Smooth muscle cell (in vitro differentiated cells): ENCODE data around the gene HOXD4. TPM values are rescaled to one million over a fixed set of nuclear protein-coding genes. Genes with fewer than 3 reads are reported as not detected.

Experiments
- DNase-seq: peaks from one replicate; lab custom pipeline; 2025; ENCODE audit not compliant: unreplicated experiment; lab: John Stamatoyannopoulos, UW
- H2AFZ ChIP-seq: fragments of 200-600 bp; sonication (generic); 2 replicates; pipeline ENCODE4 v1.6.0; 2016; ENCODE audit warnings: antibody characterized with exemption, low read depth, mild to moderate bottlenecking
- H3F3A ChIP-seq: fragments of 200-600 bp; sonication (generic); 2 replicates; pipeline ENCODE4 v1.6.0; 2017; ENCODE audit warnings: antibody characterized with exemption, low read depth
- H3K27ac ChIP-seq: fragments of 200-600 bp; sonication (generic); 2 replicates; pipeline ENCODE4 v1.5.1; 2016; ENCODE audit warnings: low read depth, mild to moderate bottlenecking
- H3K27me3 ChIP-seq: fragments of 200-600 bp; sonication (generic); 2 replicates; pipeline ENCODE4 v1.6.1; 2016; ENCODE audit warnings: low read depth, mild to moderate bottlenecking
- H3K36me3 ChIP-seq: fragments of 200-600 bp; sonication (generic); 2 replicates; pipeline ENCODE4 v1.5.1; 2016; ENCODE audit warnings: low read depth
- H3K4me1 ChIP-seq: fragments of 200-600 bp; sonication (generic); 2 replicates; pipeline ENCODE4 v1.5.1; 2016; ENCODE audit warnings: low read depth
- H3K4me2 ChIP-seq: fragments of 200-600 bp; sonication (generic); 2 replicates; pipeline ENCODE4 v1.6.0; 2016; ENCODE audit warnings: mild to moderate bottlenecking
- H3K4me3 ChIP-seq: fragments of 200-600 bp; sonication (generic); 2 replicates; pipeline ENCODE4 v1.5.1; 2016; ENCODE audit warnings: mild to moderate bottlenecking
- H3K79me2 ChIP-seq: fragments of 200-600 bp; sonication (generic); 2 replicates; pipeline ENCODE4 v1.6.0; 2016; ENCODE audit warnings: low read depth, mild to moderate bottlenecking
- H3K9ac ChIP-seq: fragments of 200-600 bp; sonication (generic); 2 replicates; pipeline ENCODE4 v1.6.0; 2016; ENCODE audit warnings: low read depth
- H3K9me3 ChIP-seq: fragments of 200-600 bp; sonication (generic); replicated peaks from 2 replicates; pipeline ENCODE4 v1.5.1; 2016; ENCODE audit warnings: low read depth
- H4K20me1 ChIP-seq: fragments of 200-600 bp; sonication (generic); 2 replicates; pipeline ENCODE4 v1.6.0; 2016; ENCODE audit warnings: low read depth
- CTCF ChIP-seq: fragments of 200-600 bp; sonication (generic); IDR thresholded peaks from 2 replicates; pipeline ENCODE4 v1.5.1; 2017; ENCODE audit warnings: borderline replicate concordance, mild to moderate bottlenecking, antibody characterized with exemption; ENCODE audit not compliant: insufficient read depth, poor library complexity, severe bottlenecking
- WGBS: methylation state at CpG from one replicate; pipeline ENCODE4 v1.1.7; 2016; ENCODE audit warnings: low lambda C conversion rate; 5-methylcytosine and 5-hydroxymethylcytosine counted together
- polyA plus RNA-seq: library from polyadenylated mRNA; unstranded; fragments of >200 nt; fragmentation: Nextera tagmentation; extraction: Ambion mirVana; gene quantifications from 2 replicates; pipeline ENCODE4 v1.2.1, GENCODE V29; 2016
- total RNA-seq: library from RNA; depleted of rRNA; stranded (reverse); fragments of >200 nt; gene quantifications from 2 replicates; pipeline ENCODE4 v1.2.3, GENCODE V29; 2014

Gene HOXD4
- total and polyA plus RNA-seq, 2 experiments from 2014 or later, result not detected

- TF ChIP-seq CTCF, result no peak
- no peak for DNase-seq
These were observed 41.7 kb downstream of the HOXD4 start for GRCh38 chr2:176193048-176193447.

GRCh38 chr2:176199902-176200301 is 48.6 kb downstream of the HOXD4 start:
- Histone ChIP-seq H3K9me3 (no peaks in the 10 kb centered on the region), H3K4me2 (no peak overlapping the region), H3K4me3 (no peak overlapping the region), H3K79me2 (no peaks in the 10 kb centered on the region), H3K4me1 (no peaks in the 10 kb centered on the region), H4K20me1 (no peaks in the 10 kb centered on the region), H3K27ac (no peak overlapping the region), H3K9ac (no peak overlapping the region), H3F3A (no peaks in the 10 kb centered on the region), H2AFZ (no peak overlapping the region), H3K27me3 (peaks cover 52% of the 10 kb centered on the region), H3K36me3 (no peaks in the 10 kb centered on the region)
- TF ChIP-seq CTCF, result no peak
- no peak for DNase-seq

More at GRCh38 chr2:176193048-176193447, 41.7 kb downstream of the HOXD4 start:
- WGBS, result 46% methylated on average over 1 of the region's 1 CpG
- Histone ChIP-seq H3K9me3 (no peaks in the 10 kb centered on the region), H3K4me3 (no peak overlapping the region), H3K27me3 (peaks cover 93% of the 10 kb centered on the region), H3K27ac (no peak overlapping the region), H3K4me2 (no peak overlapping the region), H3K36me3 (no peaks in the 10 kb centered on the region), H3K4me1 (peaks cover 8% of the 10 kb centered on the region), H2AFZ (no peak overlapping the region), H3K9ac (no peak overlapping the region), H4K20me1 (no peaks in the 10 kb centered on the region), H3K79me2 (no peaks in the 10 kb centered on the region), H3F3A (no peaks in the 10 kb centered on the region)

GRCh38 chr2:176200971-176201370 is 49.6 kb downstream of the HOXD4 start:
- no peaks in the 10 kb centered on the region for H3K4me1 ChIP-seq
- H3K9ac ChIP-seq, result no peak overlapping the region
- no peaks in the 10 kb centered on the region for H3K79me2 ChIP-seq
- H3K36me3 ChIP-seq, result no peaks in the 10 kb centered on the region
- no peak overlapping the region for H2AFZ ChIP-seq
- H4K20me1 ChIP-seq, result no peaks in the 10 kb centered on the region
- no peaks in the 10 kb centered on the region for H3K9me3 ChIP-seq
- H3K27me3 ChIP-seq, result peaks cover 46% of the 10 kb centered on the region
- 91% methylated on average over 21 of the region's 21 CpGs for WGBS
- no peak for DNase-seq
- no peak overlapping the region for H3K4me3 ChIP-seq
- no peaks in the 10 kb centered on the region for H3F3A ChIP-seq
- no peak overlapping the region for H3K27ac ChIP-seq
- TF ChIP-seq CTCF, result no peak
- H3K4me2 ChIP-seq, result no peak overlapping the region

GRCh38 chr2:176202491-176202890 is 51.1 kb downstream of the HOXD4 start:
- no peak overlapping the region for H3K4me2 ChIP-seq
- H3K27me3 ChIP-seq, result peaks cover 34% of the 10 kb centered on the region
- no peaks in the 10 kb centered on the region for H3K9me3 ChIP-seq
- H3K36me3 ChIP-seq, result no peaks in the 10 kb centered on the region
- no peaks in the 10 kb centered on the region for H3F3A ChIP-seq
- H3K79me2 ChIP-seq, result no peaks in the 10 kb centered on the region
- no peaks in the 10 kb centered on the region for H3K4me1 ChIP-seq
- no peak overlapping the region for H3K9ac ChIP-seq
- H3K27ac ChIP-seq, result no peak overlapping the region
- no peak overlapping the region for H3K4me3 ChIP-seq
- DNase-seq, result no peak
- TF ChIP-seq CTCF, result no peak
- H2AFZ ChIP-seq, result no peak overlapping the region
- H4K20me1 ChIP-seq, result no peaks in the 10 kb centered on the region
- WGBS, result 91% methylated on average over 7 of the region's 7 CpGs
